PC-9 (cell line): ENCODE data around the gene HNRNPH3. TPM values are rescaled to one million over a fixed set of nuclear protein-coding genes. Genes with fewer than 3 reads are reported as not detected.
A peak's percentile ranks its signal among the peaks of the same experiment; 100 is the strongest.

Experiments
- BruUV-seq: library from RNA; stranded (reverse); fragments of 400-500 nt; replicated peaks from 2 replicates; lab custom pipeline; 2021; lab: Mats Ljungman, UMichigan
- CTCF ChIA-PET: fragments of 300-600 bp; sonication (Branson Sonifier 250); formaldehyde crosslinking; loops from one replicate; lab custom pipeline; 2022; ENCODE audit warnings: antibody characterized with exemption; lab: Charles Lee
- POLR2A ChIA-PET: fragments of 300-600 bp; sonication (Branson Sonifier 250); formaldehyde crosslinking; loops from one replicate; lab custom pipeline; 2022; ENCODE audit warnings: antibody characterized with exemption; ENCODE audit not compliant: unreplicated experiment; lab: Charles Lee
- DNase-seq, 2 experiments: peaks; one replicate each; pipeline versions ENCODE4 v3.0.0 to v3.0.0-alpha.2; 2015 to 2022; ENCODE audit warnings: mixed read lengths in 1 of 2
- H2AFZ ChIP-seq: fragments of 200-600 bp; sonication (generic); 2 replicates; pipeline ENCODE4 v1.8.1; 2017; ENCODE audit warnings: antibody characterized with exemption
- H3F3A ChIP-seq: fragments of 200-600 bp; sonication (generic); 2 replicates; pipeline ENCODE4 v1.8.1; 2017; ENCODE audit warnings: antibody characterized with exemption, mild to moderate bottlenecking, low read depth; ENCODE audit not compliant: insufficient read depth
- H3K27ac ChIP-seq: fragments of 200-600 bp; sonication (generic); 2 replicates; pipeline ENCODE4 v1.6.1; 2016; ENCODE audit warnings: mixed run types
- H3K27me3 ChIP-seq: fragments of 200-600 bp; sonication (generic); 2 replicates; pipeline ENCODE4 v1.6.1; 2016; ENCODE audit warnings: low read depth, mixed run types; ENCODE audit not compliant: insufficient read depth
- H3K36me3 ChIP-seq: fragments of 200-600 bp; sonication (generic); 2 replicates; pipeline ENCODE4 v1.6.1; 2016; ENCODE audit warnings: low read depth, mixed run types
- H3K4me1 ChIP-seq: fragments of 200-600 bp; sonication (generic); replicated peaks from 2 replicates; pipeline ENCODE4 v1.6.1; 2016; ENCODE audit warnings: mixed run types; ENCODE audit not compliant: insufficient read depth
- H3K4me2 ChIP-seq: fragments of 200-600 bp; sonication (generic); 2 replicates; pipeline ENCODE4 v1.6.1; 2017; ENCODE audit warnings: mixed run types
- H3K4me3 ChIP-seq: fragments of 200-600 bp; sonication (generic); 2 replicates; pipeline ENCODE4 v1.6.1; 2016; ENCODE audit warnings: mixed run types
- H3K79me2 ChIP-seq: fragments of 200-600 bp; sonication (generic); 2 replicates; pipeline ENCODE4 v1.6.1; 2017; ENCODE audit warnings: low read depth, mixed run types
- H3K9me2 ChIP-seq: fragments of 200-600 bp; sonication (generic); 2 replicates; pipeline ENCODE4 v1.8.1; 2017; ENCODE audit warnings: mild to moderate bottlenecking; ENCODE audit not compliant: insufficient read depth
- H3K9me3 ChIP-seq: fragments of 200-600 bp; sonication (generic); 2 replicates; pipeline ENCODE4 v1.8.1; 2016; ENCODE audit warnings: low read depth; ENCODE audit not compliant: insufficient read depth
- H4K20me1 ChIP-seq: fragments of 200-600 bp; sonication (generic); 2 replicates; pipeline ENCODE4 v1.8.1; 2017; ENCODE audit not compliant: insufficient read depth
- EZH2 ChIP-seq: fragments of 200-600 bp; sonication (generic); IDR thresholded peaks from 2 replicates; pipeline ENCODE4 v1.8.0; 2017; ENCODE audit warnings: antibody characterized with exemption, low read depth
- intact Hi-C: fragments of 100-400 bp; cut with micrococcal nuclease; formaldehyde crosslinking; loops from one replicate; pipeline ENCODE4 v1.10.0; 2022; ENCODE audit not compliant: unreplicated experiment
- total RNA-seq: library from RNA; stranded (reverse); gene quantifications from 2 replicates; pipeline ENCODE4 v1.2.3, GENCODE V29; 2021
- TF ChIP-seq, protein P1 (sequence below): fragments of 200-600 bp; sonication (generic); conservative IDR thresholded peaks from 2 replicates; pipeline ENCODE4 v1.6.1; 2017; ENCODE audit warnings: mixed run types, antibody characterized with exemption, mild to moderate bottlenecking, moderate library complexity

Gene HNRNPH3
- total RNA-seq, 1 experiment from 2014 or later = 175 TPM

GRCh38 chr10:68336754-68337351, 5.0 kb downstream of the HNRNPH3 start:
- Histone ChIP-seq H3K9me3 (no peaks in the 10 kb centered on the region), H3F3A (peaks cover 52% of the 10 kb centered on the region), H3K4me2 (peak overlapping the region; percentile 91), H3K27ac (no peak overlapping the region), H3K36me3 (peaks cover 83% of the 10 kb centered on the region), H2AFZ (no peak overlapping the region), H3K9me2 (no peaks in the 10 kb centered on the region), H3K27me3 (no peaks in the 10 kb centered on the region), H3K79me2 (peaks cover 100% of the 10 kb centered on the region), H3K4me3 (peak overlapping the region; percentile 78; the same call in 1 of the 2 replicates), H3K4me1 (peaks cover 30% of the 10 kb centered on the region), H4K20me1 (peaks cover 90% of the 10 kb centered on the region)
- TF ChIP-seq EZH2 = no peak
- TF ChIP-seq, protein P1, sequence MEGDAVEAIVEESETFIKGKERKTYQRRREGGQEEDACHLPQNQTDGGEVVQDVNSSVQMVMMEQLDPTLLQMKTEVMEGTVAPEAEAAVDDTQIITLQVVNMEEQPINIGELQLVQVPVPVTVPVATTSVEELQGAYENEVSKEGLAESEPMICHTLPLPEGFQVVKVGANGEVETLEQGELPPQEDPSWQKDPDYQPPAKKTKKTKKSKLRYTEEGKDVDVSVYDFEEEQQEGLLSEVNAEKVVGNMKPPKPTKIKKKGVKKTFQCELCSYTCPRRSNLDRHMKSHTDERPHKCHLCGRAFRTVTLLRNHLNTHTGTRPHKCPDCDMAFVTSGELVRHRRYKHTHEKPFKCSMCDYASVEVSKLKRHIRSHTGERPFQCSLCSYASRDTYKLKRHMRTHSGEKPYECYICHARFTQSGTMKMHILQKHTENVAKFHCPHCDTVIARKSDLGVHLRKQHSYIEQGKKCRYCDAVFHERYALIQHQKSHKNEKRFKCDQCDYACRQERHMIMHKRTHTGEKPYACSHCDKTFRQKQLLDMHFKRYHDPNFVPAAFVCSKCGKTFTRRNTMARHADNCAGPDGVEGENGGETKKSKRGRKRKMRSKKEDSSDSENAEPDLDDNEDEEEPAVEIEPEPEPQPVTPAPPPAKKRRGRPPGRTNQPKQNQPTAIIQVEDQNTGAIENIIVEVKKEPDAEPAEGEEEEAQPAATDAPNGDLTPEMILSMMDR = no peak
- BruUV-seq = no TSS peak
- intact Hi-C loops = loop anchor here (10.0 kb wide), 1 partner anchor 482 kb away; no protein-coding TSS in a partner anchor
- DNase-seq = no peak
- ChIA-PET POLR2A (no interaction called here), CTCF (no interaction called here)

DNA sequence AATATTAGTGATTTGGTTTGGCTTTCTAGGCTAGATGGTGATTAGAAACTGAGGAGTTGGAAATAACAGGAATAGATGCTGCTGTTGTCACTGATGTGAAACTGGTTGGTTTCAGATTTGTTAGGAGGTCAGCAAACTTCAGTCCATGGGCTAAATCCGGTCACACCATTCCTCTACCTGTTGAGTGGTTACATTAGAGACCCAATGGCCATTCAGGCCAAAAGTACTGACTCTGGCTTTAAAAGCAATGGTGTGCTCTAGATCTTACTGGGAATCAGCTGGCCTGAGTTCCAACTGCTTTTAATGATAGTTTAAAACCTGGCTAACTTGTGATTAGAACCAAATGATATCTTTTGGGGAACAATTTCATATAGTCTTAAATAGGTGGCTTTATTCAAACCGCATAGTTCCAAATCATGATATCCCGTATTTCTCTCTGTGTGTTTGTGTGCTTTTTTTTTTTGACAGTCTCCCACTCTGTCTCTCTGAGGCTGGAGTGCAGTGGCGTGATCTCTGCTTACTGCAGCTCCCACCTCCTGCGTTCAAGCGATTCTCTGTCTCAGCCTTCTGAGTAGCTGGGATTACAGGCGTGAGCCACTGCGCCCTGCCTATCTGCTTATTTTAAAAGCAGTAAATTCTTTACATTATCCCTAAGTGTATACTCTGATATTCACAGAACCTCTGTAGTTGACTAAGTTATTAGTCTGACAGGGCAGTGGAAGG, 8.7 kb downstream of the HNRNPH3 start:
- Histone ChIP-seq H3K9me3 (no peaks in the 10 kb centered on the region), H3K36me3 (peaks cover 93% of the 10 kb centered on the region), H3K79me2 (peaks cover 69% of the 10 kb centered on the region), H3K27me3 (no peaks in the 10 kb centered on the region), H3K4me2 (no peak overlapping the region), H3K9me2 (no peaks in the 10 kb centered on the region), H3K4me3 (no peak overlapping the region), H4K20me1 (peaks cover 89% of the 10 kb centered on the region), H3F3A (peaks cover 81% of the 10 kb centered on the region), H3K27ac (no peak overlapping the region), H2AFZ (no peak overlapping the region), H3K4me1 (peaks cover 16% of the 10 kb centered on the region)
- TF ChIP-seq, protein P1 = no peak
- ChIA-PET POLR2A (interaction anchor here (0.6 kb wide), 1 partner anchor 9 kb away, joined by 3 read pairs; no protein-coding TSS in a partner anchor), CTCF (no interaction called here)
- intact Hi-C loops = no loop called here
- no TSS peak for BruUV-seq
- no peak for DNase-seq

DNA sequence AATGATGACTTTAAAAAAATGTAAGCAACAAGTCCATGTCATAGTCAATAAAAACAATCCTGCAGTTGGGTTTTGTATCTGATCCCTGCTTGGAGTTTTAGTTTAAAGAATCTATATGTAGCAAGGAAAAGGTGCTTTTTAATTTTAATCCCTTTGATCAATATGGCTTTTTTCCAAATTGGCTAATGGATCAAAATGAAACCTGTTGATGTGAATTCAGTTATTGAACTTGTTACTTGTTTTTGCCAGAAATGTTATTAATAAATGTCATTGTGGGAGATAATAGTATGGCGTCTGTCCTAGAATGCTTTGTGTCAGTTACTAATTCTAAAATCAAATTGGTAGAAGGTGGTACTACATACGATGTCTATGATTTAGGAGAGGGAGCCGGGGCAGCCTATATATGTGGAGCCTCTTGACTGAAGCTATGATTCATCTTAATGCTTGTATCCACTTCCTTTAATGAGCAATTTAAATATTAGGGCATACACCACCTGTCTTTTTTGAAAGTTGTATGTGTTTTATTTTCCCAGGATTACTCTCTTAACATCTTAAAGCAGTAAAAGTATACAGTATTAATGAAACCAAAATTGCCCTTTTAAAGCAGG, 11.1 kb downstream of the HNRNPH3 start:
- peaks cover 75% of the 10 kb centered on the region for H3K36me3 ChIP-seq
- ChIA-PET POLR2A (interaction anchor here (0.6 kb wide), 1 partner anchor 11 kb away, joined by 13 read pairs; the partner anchor contains the start of gene HNRNPH3), CTCF (interaction anchor here (0.7 kb wide), 1 partner anchor 821 kb away, joined by 3 read pairs; no protein-coding TSS in a partner anchor)
- no peak for DNase-seq
- no peak overlapping the region for H3K4me2 ChIP-seq
- BruUV-seq = no TSS peak
- H3K79me2 ChIP-seq = peaks cover 45% of the 10 kb centered on the region
- intact Hi-C loops = no loop called here
- no peak overlapping the region for H2AFZ ChIP-seq
- no peak overlapping the region for H3K4me3 ChIP-seq
- no peak overlapping the region for H3K27ac ChIP-seq
- H3K27me3 ChIP-seq = no peaks in the 10 kb centered on the region
- no peaks in the 10 kb centered on the region for H3K9me2 ChIP-seq
- H4K20me1 ChIP-seq = peaks cover 68% of the 10 kb centered on the region
- H3K4me1 ChIP-seq = no peaks in the 10 kb centered on the region
- H3K9me3 ChIP-seq = no peaks in the 10 kb centered on the region
- no peak for TF ChIP-seq EZH2
- TF ChIP-seq, protein P1 = no peak
- peaks cover 99% of the 10 kb centered on the region for H3F3A ChIP-seq
